Measurements from ENCODE around the gene PPP2CA.
A peak's percentile ranks its signal among the peaks of the same experiment; 100 is the strongest.
"Not testable (repeated sequence)": the region's sequence is repeated elsewhere in the genome, so short reads cannot be mapped to it uniquely, and the experiment has no call there.

The PPP2CA gene

DNA sequence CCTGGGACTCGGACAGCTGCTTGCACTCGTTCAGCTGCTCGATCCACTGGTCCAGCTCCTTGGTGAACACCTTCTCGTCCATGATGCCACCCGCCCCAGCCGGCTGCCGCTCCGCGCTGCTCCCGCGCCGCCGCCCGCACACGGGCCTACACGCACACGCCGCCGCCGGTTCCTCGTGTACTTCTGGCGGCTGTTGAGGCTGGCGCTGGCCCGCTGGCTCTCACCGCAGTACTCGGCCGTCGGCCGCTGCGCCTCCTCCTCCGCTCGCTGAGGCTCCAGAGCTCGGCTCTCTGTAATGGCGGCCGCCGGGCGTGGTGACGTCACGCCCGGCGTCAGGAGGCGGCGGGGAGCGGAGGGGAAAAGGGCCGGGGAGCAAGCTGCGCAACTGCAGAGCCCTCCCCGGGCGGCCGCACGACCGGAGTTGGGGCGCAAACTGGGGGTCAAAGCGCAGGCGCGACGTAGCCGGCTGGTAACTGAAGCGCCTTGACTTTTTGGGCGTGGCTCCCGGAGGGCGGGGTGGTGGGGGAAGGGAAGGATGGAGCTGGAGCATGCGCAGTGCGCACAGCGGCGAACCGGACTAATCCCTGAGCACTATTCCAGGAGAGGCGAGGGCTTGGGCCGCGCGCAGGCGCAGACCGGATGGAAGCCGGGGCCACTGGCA is at the start of gene PPP2CA:
Gene PPP2CA, minus strand, starts transcription at position 294 of the 661 bp plus-strand sequence. Its CDS starts 212 bp downstream, at position 82.
- peak; percentile 100 for DNase-seq

GRCh38 chr5:134273642-134274395 is 47.9 kb upstream of the PPP2CA start:
- DNase-seq = no peak

DNA sequence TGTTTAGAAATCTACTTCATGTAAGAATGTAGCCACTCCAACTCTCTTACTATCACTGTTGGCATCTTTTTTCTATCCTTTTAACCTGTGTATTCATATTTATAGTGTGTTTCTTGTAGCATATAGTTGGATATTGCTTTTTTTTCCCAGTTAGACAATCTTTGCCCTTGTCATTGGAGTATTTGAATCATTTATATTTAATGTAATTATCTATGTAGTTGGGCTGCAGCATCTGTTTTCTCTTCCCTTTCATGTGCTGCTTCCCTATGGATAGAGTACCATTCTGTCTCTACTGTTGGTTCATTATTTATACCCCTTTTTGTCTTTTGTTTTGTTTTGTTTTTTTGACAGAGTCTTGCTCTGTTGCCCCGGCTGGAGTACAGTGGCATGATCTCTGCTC is 45.2 kb upstream of the PPP2CA start:
- no peak for DNase-seq

- no peak for DNase-seq
These were observed 43.0 kb upstream of the PPP2CA start for GRCh38 chr5:134268919-134269318.

GRCh38 chr5:134268019-134268601 is 42.2 kb upstream of the PPP2CA start:
- DNase-seq = no peak

GRCh38 chr5:134267366-134268018 is 41.6 kb upstream of the PPP2CA start:
- DNase-seq = no peak

DNA sequence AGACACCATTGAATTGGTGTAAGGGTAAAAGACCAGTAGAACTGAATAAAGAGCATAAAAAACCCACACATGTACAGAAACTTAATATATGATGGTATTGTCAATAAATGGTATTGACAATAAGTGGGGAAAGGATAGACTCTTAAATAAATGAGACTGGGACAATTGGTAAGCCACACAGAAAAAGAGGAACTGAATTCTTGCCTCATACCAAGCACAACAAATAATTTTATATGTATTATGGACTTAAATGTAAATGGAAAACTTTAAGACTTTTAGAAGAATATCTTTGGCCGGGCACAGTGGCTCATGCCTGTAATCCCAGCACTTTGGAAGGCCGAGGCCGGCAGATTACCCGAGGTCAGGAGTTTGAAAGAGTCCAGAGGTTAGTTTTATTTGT is 37.9 kb upstream of the PPP2CA start:
- no peak for DNase-seq

GRCh38 chr5:134262629-134263028 is 36.8 kb upstream of the PPP2CA start:
- not testable (repeated sequence) for DNase-seq

DNA sequence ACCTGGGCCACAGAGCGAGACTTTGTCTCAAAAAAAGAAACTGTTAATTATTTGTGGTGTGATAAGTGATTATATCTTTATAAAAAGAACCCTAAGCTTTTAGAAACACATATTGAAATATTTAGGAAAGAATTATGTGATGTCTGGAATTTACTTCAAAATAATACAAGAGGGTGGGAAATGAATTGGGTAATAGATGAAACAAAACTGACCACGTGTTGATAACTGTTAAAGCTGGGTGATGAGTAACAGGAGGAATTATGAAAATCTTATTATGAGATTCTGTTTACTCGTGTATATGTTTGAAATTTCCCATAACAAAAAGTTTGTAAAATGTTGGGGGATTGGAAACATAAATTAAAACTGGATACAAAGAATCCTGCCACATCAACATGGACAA is 33.0 kb upstream of the PPP2CA start:
- DNase-seq = no peak

DNA sequence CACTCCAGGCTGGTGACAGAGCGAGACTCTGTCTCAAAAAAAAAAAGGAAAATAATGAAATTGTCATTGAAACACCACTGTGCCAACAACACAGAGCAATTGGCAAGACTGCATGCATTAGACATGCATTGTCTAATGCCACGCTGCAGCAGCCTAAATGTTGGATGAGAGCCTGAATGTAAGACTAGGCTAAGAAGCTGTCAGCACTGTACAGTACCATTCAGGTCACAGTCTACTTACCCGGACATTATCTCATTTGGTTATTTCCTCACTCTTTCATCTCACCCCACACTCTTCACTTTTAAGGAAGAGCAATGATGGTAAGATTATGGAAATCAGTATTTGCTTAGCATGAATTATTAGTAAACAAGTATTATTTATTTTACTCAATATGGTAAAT is 31.3 kb upstream of the PPP2CA start:
- DNase-seq = no peak

GRCh38 chr5:134255418-134256150 is 29.7 kb upstream of the PPP2CA start:
- DNase-seq = no peak

GRCh38 chr5:134253368-134254153 is 27.7 kb upstream of the PPP2CA start:
- not testable (repeated sequence) for DNase-seq

GRCh38 chr5:134252671-134253070 is 26.8 kb upstream of the PPP2CA start:
- no peak for DNase-seq

DNA sequence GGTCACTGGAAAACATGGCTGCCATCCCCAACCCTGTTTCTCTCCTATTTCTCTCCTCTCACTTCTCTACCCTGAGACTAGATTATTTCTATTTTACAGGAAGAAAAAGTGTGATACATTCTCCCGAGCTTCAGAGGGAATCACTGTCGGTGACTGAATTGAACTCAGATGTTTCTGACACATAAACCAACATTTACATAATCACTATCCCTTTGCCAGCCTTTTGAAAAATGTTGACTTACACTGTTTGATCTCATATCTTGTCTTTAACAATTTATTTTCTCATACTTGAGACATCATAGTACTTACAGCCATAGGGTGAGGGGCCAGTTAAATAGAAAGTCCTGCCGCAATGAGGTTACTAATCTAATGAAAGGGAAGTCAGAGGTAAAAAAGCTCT is 25.1 kb upstream of the PPP2CA start:
- DNase-seq = no peak

GRCh38 chr5:134249469-134250379 is 23.9 kb upstream of the PPP2CA start:
- peak; percentile 1 to 61 for DNase-seq

GRCh38 chr5:134248256-134248655 is 22.4 kb upstream of the PPP2CA start:
- no peak for DNase-seq

- DNase-seq = no peak
These were observed 21.8 kb upstream of the PPP2CA start for GRCh38 chr5:134247428-134248224.

- DNase-seq = no peak
These were observed 21.0 kb upstream of the PPP2CA start for GRCh38 chr5:134246771-134247427.

- DNase-seq = no peak
These were observed 19.8 kb upstream of the PPP2CA start for GRCh38 chr5:134245692-134246091.

Data from CD4-positive, alpha-beta T cell treated with Interleukin-1 beta for 1 hour (primary cell).